Activated CD4-positive, alpha-beta T cell treated with anti-CD3 and anti-CD28 coated beads, Interleukin-2, amount 50 U/mL, for 48 hours (primary cell): Measurements from ENCODE around the gene MED15.
"Not testable (repeated sequence)": the region's sequence is repeated elsewhere in the genome, so short reads cannot be mapped to it uniquely, and the experiment has no call there.

Experiments
- DNase-seq, 2 experiments: peaks; one replicate each; pipeline ENCODE4 v3.0.0-alpha.2; 2020

The MED15 gene

GRCh38 chr22:20585639-20586402, 78.4 kb downstream of the MED15 start:
- no peak for DNase-seq

GRCh38 chr22:20586403-20586745, 79.0 kb downstream of the MED15 start:
- no peak for DNase-seq

GRCh38 chr22:20587206-20587958, 80.0 kb downstream of the MED15 start:
- DNase-seq, result no peak

- no peak for DNase-seq
These were observed 80.9 kb downstream of the MED15 start for GRCh38 chr22:20588092-20588842.

- no peak for DNase-seq
These were observed 81.6 kb downstream of the MED15 start for GRCh38 chr22:20588843-20589581.

GRCh38 chr22:20589614-20590476, 82.4 kb downstream of the MED15 start:
- DNase-seq, result no peak

- DNase-seq, result no peak
These were observed 83.3 kb downstream of the MED15 start for GRCh38 chr22:20590477-20591294.

GRCh38 chr22:20591295-20591645, 83.9 kb downstream of the MED15 start:
- DNase-seq, result no peak

- DNase-seq, result no peak
These were observed 84.4 kb downstream of the MED15 start for GRCh38 chr22:20591660-20592310.

GRCh38 chr22:20594038-20594437, 86.6 kb downstream of the MED15 start:
- not testable (repeated sequence) for DNase-seq

- not testable (repeated sequence) for DNase-seq
These were observed 87.1 kb downstream of the MED15 start for GRCh38 chr22:20594486-20594885.

GRCh38 chr22:20595461-20595860, 88.1 kb downstream of the MED15 start:
- no peak for DNase-seq

- no peak for DNase-seq
These were observed 91.7 kb downstream of the MED15 start for GRCh38 chr22:20599117-20599516.

- DNase-seq, result no peak
These were observed 92.8 kb downstream of the MED15 start for GRCh38 chr22:20600137-20600673.

- no peak for DNase-seq
These were observed 93.9 kb downstream of the MED15 start for GRCh38 chr22:20601308-20601707.

- no peak for DNase-seq
These were observed 95.3 kb downstream of the MED15 start for GRCh38 chr22:20602609-20603164.

GRCh38 chr22:20604092-20604747, 96.8 kb downstream of the MED15 start:
- DNase-seq, result no peak

- no peak for DNase-seq
These were observed 97.4 kb downstream of the MED15 start for GRCh38 chr22:20604776-20605221.

GRCh38 chr22:20605328-20605727, 97.9 kb downstream of the MED15 start:
- DNase-seq, result no peak
